Neural progenitor cell (in vitro differentiated cells): ENCODE measurements around the gene PRR15L. TPM values are rescaled to one million over a fixed set of nuclear protein-coding genes. Genes with fewer than 3 reads are reported as not detected.

Experiments
- DNase-seq: peaks from one replicate; pipeline ENCODE4 v3.0.0-alpha.2; 2016; ENCODE audit warnings: low spot score
- H2AFZ ChIP-seq: fragments of 200-600 bp; sonication (generic); replicated peaks from 2 replicates; pipeline ENCODE4 v1.6.1; 2016; ENCODE audit warnings: antibody characterized with exemption
- H3F3A ChIP-seq: fragments of 200-600 bp; sonication (generic); 2 replicates; pipeline ENCODE4 v1.6.1; 2016; ENCODE audit warnings: antibody characterized with exemption, low read depth
- H3K27ac ChIP-seq: fragments of 200-600 bp; sonication (generic); 2 replicates; pipeline ENCODE4 v1.5.1; 2016; ENCODE audit warnings: mild to moderate bottlenecking
- H3K27me3 ChIP-seq: fragments of 200-600 bp; sonication (generic); 2 replicates; pipeline ENCODE4 v1.6.1; 2016; ENCODE audit warnings: mild to moderate bottlenecking, moderate library complexity
- H3K36me3 ChIP-seq: fragments of 200-600 bp; sonication (generic); 2 replicates; pipeline ENCODE4 v1.5.1; 2016
- H3K4me1 ChIP-seq: fragments of 200-600 bp; sonication (generic); 2 replicates; pipeline ENCODE4 v1.6.1; 2016; ENCODE audit warnings: mixed run types
- H3K4me2 ChIP-seq: fragments of 200-600 bp; sonication (generic); 2 replicates; pipeline ENCODE4 v1.6.1; 2016
- H3K4me3 ChIP-seq: fragments of 200-600 bp; sonication (generic); 2 replicates; pipeline ENCODE4 v1.5.1; 2016
- H3K79me2 ChIP-seq: fragments of 200-600 bp; sonication (generic); 2 replicates; pipeline ENCODE4 v1.6.1; 2016; ENCODE audit warnings: low read depth
- H3K9ac ChIP-seq: fragments of 200-600 bp; sonication (generic); 2 replicates; pipeline ENCODE4 v1.6.1; 2016
- H3K9me3 ChIP-seq: fragments of 200-600 bp; sonication (generic); 2 replicates; pipeline ENCODE4 v1.5.1; 2016; ENCODE audit warnings: low read depth
- H4K20me1 ChIP-seq: fragments of 200-600 bp; sonication (generic); 2 replicates; pipeline ENCODE4 v1.6.1; 2016; ENCODE audit warnings: low read depth
- H3K27ac Mint-ChIP-seq: 3 replicates; pipeline ENCODE4 v1.8.0; 2021; ENCODE audit warnings: mixed read lengths
- H3K27me3 Mint-ChIP-seq: 2 replicates; pipeline ENCODE4 v1.8.0; 2022; ENCODE audit warnings: low read depth, mild to moderate bottlenecking, inconsistent platforms, moderate library complexity, mixed read lengths; ENCODE audit not compliant: insufficient read depth
- H3K36me3 Mint-ChIP-seq: 3 replicates; pipeline ENCODE4 v1.8.0; 2021; ENCODE audit warnings: mixed read lengths
- H3K4me1 Mint-ChIP-seq: 3 replicates; pipeline ENCODE4 v1.8.0; 2021; ENCODE audit warnings: mixed read lengths
- H3K4me3 Mint-ChIP-seq: 3 replicates; pipeline ENCODE4 v1.8.0; 2021; ENCODE audit warnings: mild to moderate bottlenecking, moderate library complexity, mixed read lengths
- H3K9me3 Mint-ChIP-seq: 3 replicates; pipeline ENCODE4 v1.8.0; 2020; ENCODE audit warnings: mixed read lengths
- EZH2 ChIP-seq: fragments of 200-600 bp; sonication (generic); IDR thresholded peaks from 2 replicates; pipeline ENCODE4 v1.6.1; 2017; ENCODE audit warnings: antibody characterized with exemption, mild to moderate bottlenecking, moderate library complexity
- EZH2phosphoT487 ChIP-seq: fragments of 200-600 bp; sonication (generic); IDR thresholded peaks from 2 replicates; pipeline ENCODE4 v1.6.1; 2017; ENCODE audit warnings: antibody characterized with exemption
- total RNA-seq: library from RNA; depleted of rRNA; stranded (reverse); fragments of >200 nt; gene quantifications from 2 replicates; pipeline ENCODE4 v1.2.3, GENCODE V29; 2015; ENCODE audit warnings: low replicate concordance
- TF ChIP-seq, protein P1 (sequence below): fragments of 200-600 bp; sonication (generic); IDR thresholded peaks from 2 replicates; pipeline ENCODE4 v1.5.1; 2017; ENCODE audit warnings: antibody characterized with exemption, mild to moderate bottlenecking

The PRR15L gene
- total RNA-seq, 1 donor from 2014 or later: not detected

DNA sequence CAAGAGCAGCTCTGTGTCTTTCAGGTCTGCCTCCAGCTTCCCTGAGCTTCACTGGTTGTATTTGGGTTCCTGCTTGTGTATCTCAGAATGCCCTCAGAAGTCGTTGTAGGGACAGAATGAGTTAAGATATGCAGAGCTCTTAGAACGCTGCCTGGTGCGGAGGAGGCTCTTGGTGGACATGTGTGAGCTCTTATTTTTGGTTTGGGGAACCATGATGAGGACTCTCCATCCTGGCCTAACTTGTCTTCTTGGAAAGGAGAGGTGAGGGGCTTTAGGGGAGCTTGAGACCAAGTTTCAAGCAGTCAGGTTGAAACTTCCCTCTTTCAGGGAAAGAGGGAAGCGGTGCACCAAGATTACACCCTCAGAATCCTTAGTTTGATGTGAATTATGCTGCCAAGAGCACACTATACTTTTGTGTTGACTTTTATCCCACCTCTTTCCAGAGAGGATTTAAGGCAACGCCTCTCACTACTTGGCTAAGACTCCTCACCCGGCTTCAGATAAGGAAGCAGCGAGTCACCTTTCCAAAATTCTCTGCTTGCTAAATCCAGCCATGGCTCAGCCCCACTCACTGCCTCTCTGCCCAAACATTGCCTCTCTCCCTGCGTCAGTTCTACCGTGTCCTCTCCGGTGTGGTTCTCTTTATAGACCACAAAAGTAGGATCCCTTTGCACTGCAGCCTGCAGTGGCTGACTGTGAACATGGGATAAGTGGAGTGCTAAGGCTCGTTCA, 26.0 kb upstream of the PRR15L start:
- Histone ChIP-seq H3K27ac (no peak overlapping the region), H4K20me1 (no peaks in the 10 kb centered on the region), H3K4me1 (peaks cover 38% of the 10 kb centered on the region), H3K9ac (no peak overlapping the region), H3F3A (peaks cover 36% of the 10 kb centered on the region), H3K4me3 (no peak overlapping the region), H3K4me2 (no peak overlapping the region), H3K36me3 (no peaks in the 10 kb centered on the region), H3K79me2 (no peaks in the 10 kb centered on the region), H2AFZ (no peak overlapping the region), H3K27me3 (no peaks in the 10 kb centered on the region), H3K9me3 (no peaks in the 10 kb centered on the region)
- Mint-ChIP-seq H3K27ac (peak overlapping the region; percentile 9), H3K36me3 (peaks cover 28% of the 10 kb centered on the region), H3K27me3 (peaks cover 8% of the 10 kb centered on the region), H3K4me1 (peaks cover 62% of the 10 kb centered on the region), H3K9me3 (no peaks in the 10 kb centered on the region), H3K4me3 (no peak overlapping the region)
- TF ChIP-seq EZH2phosphoT487 (no peak), EZH2 (no peak)
- TF ChIP-seq, protein P1, sequence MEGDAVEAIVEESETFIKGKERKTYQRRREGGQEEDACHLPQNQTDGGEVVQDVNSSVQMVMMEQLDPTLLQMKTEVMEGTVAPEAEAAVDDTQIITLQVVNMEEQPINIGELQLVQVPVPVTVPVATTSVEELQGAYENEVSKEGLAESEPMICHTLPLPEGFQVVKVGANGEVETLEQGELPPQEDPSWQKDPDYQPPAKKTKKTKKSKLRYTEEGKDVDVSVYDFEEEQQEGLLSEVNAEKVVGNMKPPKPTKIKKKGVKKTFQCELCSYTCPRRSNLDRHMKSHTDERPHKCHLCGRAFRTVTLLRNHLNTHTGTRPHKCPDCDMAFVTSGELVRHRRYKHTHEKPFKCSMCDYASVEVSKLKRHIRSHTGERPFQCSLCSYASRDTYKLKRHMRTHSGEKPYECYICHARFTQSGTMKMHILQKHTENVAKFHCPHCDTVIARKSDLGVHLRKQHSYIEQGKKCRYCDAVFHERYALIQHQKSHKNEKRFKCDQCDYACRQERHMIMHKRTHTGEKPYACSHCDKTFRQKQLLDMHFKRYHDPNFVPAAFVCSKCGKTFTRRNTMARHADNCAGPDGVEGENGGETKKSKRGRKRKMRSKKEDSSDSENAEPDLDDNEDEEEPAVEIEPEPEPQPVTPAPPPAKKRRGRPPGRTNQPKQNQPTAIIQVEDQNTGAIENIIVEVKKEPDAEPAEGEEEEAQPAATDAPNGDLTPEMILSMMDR: no peak
- DNase-seq: no peak

GRCh38 chr17:47982645-47983390, 25.1 kb upstream of the PRR15L start:
- Histone ChIP-seq H3K4me1 (peaks cover 29% of the 10 kb centered on the region), H3K27me3 (no peaks in the 10 kb centered on the region), H3K4me3 (no peak overlapping the region), H3K79me2 (no peaks in the 10 kb centered on the region), H3K9ac (no peak overlapping the region), H2AFZ (no peak overlapping the region), H3K9me3 (no peaks in the 10 kb centered on the region), H3K4me2 (no peak overlapping the region), H3K36me3 (no peaks in the 10 kb centered on the region), H4K20me1 (no peaks in the 10 kb centered on the region), H3F3A (peaks cover 30% of the 10 kb centered on the region), H3K27ac (no peak overlapping the region)
- DNase-seq: no peak
- TF ChIP-seq EZH2 (no peak), EZH2phosphoT487 (no peak)
- TF ChIP-seq, protein P1: no peak
- H3K27ac Mint-ChIP-seq: peak overlapping the region; percentile 84
- H3K36me3 Mint-ChIP-seq: peaks cover 29% of the 10 kb centered on the region
- H3K9me3 Mint-ChIP-seq: no peaks in the 10 kb centered on the region
- no peak overlapping the region for H3K4me3 Mint-ChIP-seq
- peaks cover 8% of the 10 kb centered on the region for H3K27me3 Mint-ChIP-seq
- H3K4me1 Mint-ChIP-seq: peaks cover 60% of the 10 kb centered on the region

GRCh38 chr17:47982091-47982617, 24.5 kb upstream of the PRR15L start:
- no peak overlapping the region for H3K4me2 ChIP-seq
- H3K27me3 ChIP-seq: no peaks in the 10 kb centered on the region
- H3K4me1 Mint-ChIP-seq: peaks cover 53% of the 10 kb centered on the region
- no peaks in the 10 kb centered on the region for H4K20me1 ChIP-seq
- no peak overlapping the region for H3K9ac ChIP-seq
- no peaks in the 10 kb centered on the region for H3K79me2 ChIP-seq
- H3K36me3 ChIP-seq: no peaks in the 10 kb centered on the region
- TF ChIP-seq, protein P1: no peak
- no peak for TF ChIP-seq EZH2phosphoT487
- TF ChIP-seq EZH2: no peak
- no peak for DNase-seq
- no peaks in the 10 kb centered on the region for H3K9me3 Mint-ChIP-seq
- H3K27ac Mint-ChIP-seq: peak overlapping the region; percentile 84
- peaks cover 23% of the 10 kb centered on the region for H3F3A ChIP-seq
- H3K9me3 ChIP-seq: no peaks in the 10 kb centered on the region
- H3K4me1 ChIP-seq: peaks cover 23% of the 10 kb centered on the region
- no peak overlapping the region for H3K27ac ChIP-seq
- no peak overlapping the region for H3K4me3 Mint-ChIP-seq
- peaks cover 8% of the 10 kb centered on the region for H3K27me3 Mint-ChIP-seq
- H3K36me3 Mint-ChIP-seq: peaks cover 32% of the 10 kb centered on the region
- H3K4me3 ChIP-seq: no peak overlapping the region
- H2AFZ ChIP-seq: no peak overlapping the region
